ENCODE data around the gene KIN. TPM values are rescaled to one million over a fixed set of nuclear protein-coding genes. Genes with fewer than 3 reads are reported as not detected.

The KIN gene
- total and polyA plus RNA-seq, 8 donors, result 9.3 to 22.7 (median 21.4) TPM

DNA sequence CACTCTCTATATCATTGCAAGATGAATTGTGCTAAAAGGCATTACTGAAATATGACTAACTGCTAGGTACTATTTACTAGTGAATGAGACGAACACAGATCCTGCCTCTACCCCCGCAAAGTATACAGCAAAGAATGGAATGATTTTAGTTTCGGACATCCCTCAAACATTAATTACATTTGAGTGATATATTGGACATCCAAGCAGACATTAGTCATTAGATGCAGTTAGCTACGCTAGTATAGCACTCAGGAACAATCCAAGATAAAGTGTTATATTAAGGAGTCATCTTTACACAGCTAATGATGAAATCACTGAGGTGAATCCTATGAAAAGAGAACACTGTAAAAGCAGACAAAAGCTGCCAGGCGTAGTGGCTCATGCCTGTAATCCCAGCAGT is 23.2 kb upstream of the KIN start:
- DNase-seq, result no peak
- H3K4me1 ChIP-seq, result no peaks in the 10 kb centered on the region
- intact Hi-C loops (cut with DNase I), result no loop called here
- no peaks in the 10 kb centered on the region for H3K27me3 ChIP-seq
- no peak for ATAC-seq
- peaks cover 0 to 28% of the 10 kb centered on the region in 2 donors for H3K36me3 ChIP-seq
- no peaks in the 10 kb centered on the region for H3K9me3 ChIP-seq
- no peak overlapping the region for H3K4me3 ChIP-seq
- TF ChIP-seq, protein P1, sequence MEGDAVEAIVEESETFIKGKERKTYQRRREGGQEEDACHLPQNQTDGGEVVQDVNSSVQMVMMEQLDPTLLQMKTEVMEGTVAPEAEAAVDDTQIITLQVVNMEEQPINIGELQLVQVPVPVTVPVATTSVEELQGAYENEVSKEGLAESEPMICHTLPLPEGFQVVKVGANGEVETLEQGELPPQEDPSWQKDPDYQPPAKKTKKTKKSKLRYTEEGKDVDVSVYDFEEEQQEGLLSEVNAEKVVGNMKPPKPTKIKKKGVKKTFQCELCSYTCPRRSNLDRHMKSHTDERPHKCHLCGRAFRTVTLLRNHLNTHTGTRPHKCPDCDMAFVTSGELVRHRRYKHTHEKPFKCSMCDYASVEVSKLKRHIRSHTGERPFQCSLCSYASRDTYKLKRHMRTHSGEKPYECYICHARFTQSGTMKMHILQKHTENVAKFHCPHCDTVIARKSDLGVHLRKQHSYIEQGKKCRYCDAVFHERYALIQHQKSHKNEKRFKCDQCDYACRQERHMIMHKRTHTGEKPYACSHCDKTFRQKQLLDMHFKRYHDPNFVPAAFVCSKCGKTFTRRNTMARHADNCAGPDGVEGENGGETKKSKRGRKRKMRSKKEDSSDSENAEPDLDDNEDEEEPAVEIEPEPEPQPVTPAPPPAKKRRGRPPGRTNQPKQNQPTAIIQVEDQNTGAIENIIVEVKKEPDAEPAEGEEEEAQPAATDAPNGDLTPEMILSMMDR (IDR thresholded peaks at IDR 0.05), result no peak
- H3K27ac ChIP-seq, result no peak overlapping the region

DNA sequence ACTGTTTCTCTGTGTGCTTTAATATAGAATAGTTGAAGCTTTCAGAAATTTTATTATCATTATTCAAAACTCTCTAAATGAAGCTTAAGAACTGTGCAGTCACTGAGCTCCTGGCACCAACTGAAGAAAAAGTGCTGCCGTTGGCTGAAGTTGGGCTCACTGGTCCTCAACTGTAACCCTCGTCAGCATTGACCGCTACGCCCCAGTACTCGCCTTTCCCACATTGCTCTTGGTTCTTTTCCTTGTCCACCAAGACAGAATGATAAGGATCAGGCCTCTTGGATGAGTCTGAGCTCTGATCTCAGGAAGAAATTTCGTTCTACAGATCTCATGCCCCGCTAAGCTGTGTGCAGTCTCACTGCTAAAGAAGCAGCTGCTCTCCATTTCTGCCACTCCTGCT is 22.6 kb upstream of the KIN start:
- DNase-seq, result no peak
- intact Hi-C loops (cut with DNase I), result no loop called here

DNA sequence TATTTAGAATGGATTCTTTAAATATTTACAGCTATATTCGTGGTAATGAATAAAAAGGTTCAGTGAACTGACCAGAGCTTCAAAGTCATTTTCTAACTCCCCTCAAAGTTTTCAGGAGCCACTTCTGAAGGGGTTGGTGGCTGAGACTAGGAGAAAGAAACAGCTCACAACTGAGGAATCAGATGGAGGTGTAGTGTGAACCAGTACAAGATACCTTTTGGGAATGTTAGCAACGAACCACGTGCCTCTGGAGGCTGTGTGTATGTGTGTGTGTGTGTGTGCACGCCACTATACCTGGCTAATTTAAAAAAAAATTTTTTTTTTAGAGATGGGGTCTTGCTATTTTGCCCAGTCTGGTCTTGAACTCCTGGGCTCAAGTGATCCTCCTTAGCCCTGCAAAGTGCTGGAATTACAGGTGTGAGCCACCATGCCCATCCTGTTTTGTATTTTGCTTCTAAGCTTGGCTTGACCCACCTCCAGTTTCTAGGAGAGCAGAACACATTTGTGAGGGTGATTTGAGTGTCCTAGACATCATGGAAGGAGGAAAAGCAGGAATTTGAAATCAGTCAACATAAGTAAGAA is 21.0 kb upstream of the KIN start:
- Histone ChIP-seq H3K9me3 (no peaks in the 10 kb centered on the region), H3K27me3 (no peaks in the 10 kb centered on the region), H3K4me3 (no peak overlapping the region), H3K27ac (no peak overlapping the region), H3K4me1 (no peaks in the 10 kb centered on the region), H3K36me3 (peaks cover 0 to 50% of the 10 kb centered on the region in 2 donors)
- TF ChIP-seq, protein P1 (IDR thresholded peaks at IDR 0.05), result no peak
- intact Hi-C loops (cut with DNase I), result no loop called here
- ATAC-seq (no peak), DNase-seq (no peak)

More for the DNA sequence above, 22.6 kb upstream of the KIN start:
- H3K27me3 ChIP-seq, result no peaks in the 10 kb centered on the region
- H3K36me3 ChIP-seq, result peaks cover 0 to 33% of the 10 kb centered on the region in 2 donors
- H3K27ac ChIP-seq, result no peak overlapping the region
- no peaks in the 10 kb centered on the region for H3K4me1 ChIP-seq
- TF ChIP-seq, protein P1 (IDR thresholded peaks at IDR 0.05), result no peak
- H3K9me3 ChIP-seq, result no peaks in the 10 kb centered on the region
- no peak for ATAC-seq
- H3K4me3 ChIP-seq, result no peak overlapping the region

DNA sequence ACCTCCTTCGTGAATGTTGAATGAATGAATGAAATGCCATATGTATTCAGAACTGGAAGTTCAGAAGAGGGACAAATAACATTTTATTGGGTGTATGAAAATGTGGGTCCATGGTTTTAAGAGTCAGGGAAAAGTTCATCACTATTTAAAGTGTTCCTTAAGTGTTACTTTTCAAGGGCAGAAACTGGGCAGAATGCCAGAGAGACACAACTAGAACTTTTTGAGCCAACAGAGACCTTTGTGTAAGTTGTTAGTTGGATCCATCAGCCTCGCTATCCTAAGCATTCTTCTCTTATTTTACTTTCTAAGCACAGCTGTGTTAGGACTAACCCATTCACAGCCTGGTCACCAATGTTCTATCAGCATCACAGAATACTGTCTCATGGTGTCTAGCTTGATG is 16.9 kb upstream of the KIN start:
- Histone ChIP-seq H3K4me3 (no peak overlapping the region), H3K4me1 (no peaks in the 10 kb centered on the region), H3K27me3 (no peaks in the 10 kb centered on the region), H3K36me3 (peaks cover 0 to 90% of the 10 kb centered on the region in 2 donors), H3K27ac (no peak overlapping the region), H3K9me3 (no peaks in the 10 kb centered on the region)
- ATAC-seq (no peak), DNase-seq (peak in 1 of 4 donors; percentile 15)
- intact Hi-C loops (cut with DNase I), result no loop called here
- TF ChIP-seq, protein P1 (IDR thresholded peaks at IDR 0.05), result no peak

DNA sequence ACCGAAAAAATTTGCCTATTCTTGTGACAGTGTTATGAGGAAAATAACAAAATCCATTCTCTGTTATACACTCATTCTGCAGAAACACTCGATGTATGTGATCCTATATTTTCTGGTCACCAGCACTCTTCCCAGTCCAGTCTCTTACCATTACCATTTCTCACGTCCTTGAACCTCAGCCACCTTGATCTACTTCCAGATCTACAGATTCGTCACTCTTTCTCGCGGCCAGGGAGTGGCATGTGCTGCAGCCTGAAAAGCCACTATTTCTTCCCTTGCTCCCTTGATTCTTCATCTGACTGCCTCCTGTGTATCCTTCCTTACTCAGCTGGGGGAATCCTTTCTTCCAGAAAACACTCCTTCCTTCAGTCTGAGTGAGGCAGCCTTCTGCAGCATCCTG is 16.4 kb upstream of the KIN start:
- peaks cover 0 to 96% of the 10 kb centered on the region in 2 donors for H3K36me3 ChIP-seq
- DNase-seq, result no peak
- H3K27me3 ChIP-seq, result no peaks in the 10 kb centered on the region
- H3K4me3 ChIP-seq, result no peak overlapping the region
- H3K4me1 ChIP-seq, result no peaks in the 10 kb centered on the region
- TF ChIP-seq, protein P1 (IDR thresholded peaks at IDR 0.05), result no peak
- no peaks in the 10 kb centered on the region for H3K9me3 ChIP-seq
- ATAC-seq, result no peak
- no peak overlapping the region for H3K27ac ChIP-seq
- intact Hi-C loops (cut with DNase I), result no loop called here
